RCC 7860 (cell line): ENCODE data around the gene GABRG3.
A peak's percentile ranks its signal among the peaks of the same experiment; 100 is the strongest.

Experiments used
- DNase-seq: peaks from one replicate; pipeline ENCODE4 v3.0.0-alpha.2; 2015; ENCODE audit warnings: low spot score
- FAIRE-seq: peaks from 2 replicates; lab custom pipeline; 2012; peaks lifted over from hg19 to GRCh38; lab: Jason Lieb, UNC

GABRG3 gene

DNA sequence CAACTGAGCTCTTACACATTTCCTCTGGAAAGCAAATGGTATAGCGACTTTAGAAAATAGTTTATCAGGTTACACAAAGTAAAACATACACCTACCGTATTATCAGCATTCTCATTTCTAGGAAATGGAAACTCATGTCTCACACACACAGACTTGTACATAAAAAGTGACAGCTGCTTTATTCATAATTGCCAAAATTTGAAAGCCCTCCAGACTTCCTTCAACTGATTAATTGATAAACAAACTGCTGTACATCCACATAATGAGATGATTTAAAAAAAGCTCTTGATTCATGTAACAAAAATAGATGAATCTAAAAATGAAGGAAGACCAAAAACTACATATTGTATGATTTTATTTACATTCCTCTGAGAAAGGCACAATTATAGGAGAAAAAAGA lies 425.5 kb downstream of the GABRG3 start:
- FAIRE-seq (no peak), DNase-seq (no peak)

DNA sequence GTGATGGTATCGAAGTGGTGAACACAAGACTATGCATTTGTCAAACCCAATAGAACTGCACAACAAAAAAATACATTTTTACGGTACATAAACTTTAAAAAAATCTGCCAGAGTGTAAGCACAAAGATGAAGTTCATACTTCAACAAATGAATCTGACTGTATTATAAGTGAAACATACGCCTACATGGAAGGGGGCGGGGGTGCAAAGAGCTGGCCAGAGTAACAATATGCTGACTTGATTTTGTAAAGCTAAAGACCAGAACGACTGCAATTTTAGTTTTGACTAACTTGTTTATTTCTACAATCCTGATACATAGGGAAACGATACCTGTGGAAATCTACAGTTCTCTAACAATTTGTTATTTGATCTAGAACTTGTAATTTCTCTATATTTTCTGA lies 426.0 kb downstream of the GABRG3 start:
- FAIRE-seq = no peak

DNA sequence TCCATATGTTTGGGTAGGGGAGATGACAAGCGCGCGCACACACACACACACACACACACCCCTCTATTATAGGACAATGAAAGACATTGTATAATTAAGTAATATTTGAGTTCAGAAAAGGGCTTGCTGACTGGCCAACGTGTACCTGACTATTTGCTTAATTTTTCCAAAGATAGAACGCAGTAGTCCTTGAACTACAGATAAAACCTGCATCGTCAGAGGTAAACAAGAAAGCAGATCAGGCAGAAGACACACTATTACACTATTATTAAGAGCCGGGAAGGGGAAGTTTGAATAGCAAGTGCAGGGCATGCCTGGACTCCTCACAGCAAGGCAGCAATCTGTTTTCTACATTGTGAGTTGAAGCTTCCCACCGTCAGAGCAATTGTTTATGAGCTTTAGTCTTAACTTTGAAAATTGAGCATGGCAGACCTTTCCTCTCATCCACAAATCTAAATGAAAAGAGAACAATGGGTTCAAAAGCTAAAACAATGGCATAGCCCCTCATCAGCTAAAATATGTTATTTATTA lies 427.7 kb downstream of the GABRG3 start:
- no peak for FAIRE-seq
- DNase-seq = no peak

More for the DNA sequence above, 426.0 kb downstream of the GABRG3 start:
- DNase-seq = no peak

DNA sequence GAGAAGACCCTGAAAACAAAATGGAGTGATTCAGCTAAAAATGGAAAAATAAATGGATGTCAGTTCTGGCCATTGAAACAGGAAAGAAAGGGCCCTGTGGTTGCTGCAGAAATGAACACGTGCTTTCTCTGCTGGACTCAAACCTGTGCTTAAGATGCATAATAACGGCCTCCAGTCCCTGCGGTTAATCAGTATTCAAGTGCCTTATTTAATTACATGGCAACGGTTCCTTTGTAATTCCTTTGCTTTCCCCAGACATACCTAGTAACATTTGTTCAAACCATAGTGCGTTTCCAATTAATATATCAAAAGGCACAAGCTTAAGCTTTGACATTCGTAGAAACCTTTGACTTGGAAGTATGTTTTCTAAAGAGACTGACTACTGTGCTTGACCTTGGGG lies 428.3 kb downstream of the GABRG3 start:
- FAIRE-seq (no peak), DNase-seq (no peak)

DNA sequence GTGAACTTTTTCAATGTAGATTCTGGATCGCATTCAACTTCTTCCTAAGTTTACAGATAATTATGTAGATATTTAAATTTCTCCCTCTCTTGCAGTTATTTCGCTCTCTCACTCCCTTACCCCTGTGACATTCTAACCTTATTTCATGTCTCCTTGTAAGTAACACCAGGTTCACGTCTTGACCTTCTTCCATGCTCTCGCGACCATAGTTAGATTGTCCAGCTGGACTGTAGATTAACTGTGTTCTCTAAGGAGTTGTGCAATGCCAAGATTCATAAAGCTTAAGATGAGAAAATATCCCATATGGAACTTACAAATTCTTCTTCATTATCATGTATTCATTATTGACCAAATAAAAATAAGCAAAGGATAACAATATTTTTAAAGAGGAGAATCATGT lies 430.5 kb downstream of the GABRG3 start:
- DNase-seq (no peak), FAIRE-seq (no peak)

DNA sequence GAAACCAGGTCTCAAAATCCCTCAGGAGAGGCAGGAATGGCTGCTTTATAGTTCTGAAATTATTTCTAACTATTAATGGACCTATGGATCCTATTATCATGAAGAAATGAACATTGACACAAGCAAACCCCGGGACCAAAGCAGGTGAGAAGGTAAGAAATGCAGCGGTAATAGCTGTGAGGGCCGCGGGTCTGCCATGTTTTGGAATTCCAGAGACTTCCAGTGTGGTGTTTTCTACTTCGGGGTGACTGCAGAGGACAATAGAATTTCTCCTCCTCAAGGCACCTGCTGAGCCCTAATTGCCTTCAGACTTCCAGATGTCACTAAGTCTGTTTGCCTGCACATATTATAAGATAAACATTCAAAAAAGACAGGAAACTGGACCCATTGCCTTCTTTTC lies 437.4 kb downstream of the GABRG3 start:
- no peak for FAIRE-seq
- DNase-seq = no peak

DNA sequence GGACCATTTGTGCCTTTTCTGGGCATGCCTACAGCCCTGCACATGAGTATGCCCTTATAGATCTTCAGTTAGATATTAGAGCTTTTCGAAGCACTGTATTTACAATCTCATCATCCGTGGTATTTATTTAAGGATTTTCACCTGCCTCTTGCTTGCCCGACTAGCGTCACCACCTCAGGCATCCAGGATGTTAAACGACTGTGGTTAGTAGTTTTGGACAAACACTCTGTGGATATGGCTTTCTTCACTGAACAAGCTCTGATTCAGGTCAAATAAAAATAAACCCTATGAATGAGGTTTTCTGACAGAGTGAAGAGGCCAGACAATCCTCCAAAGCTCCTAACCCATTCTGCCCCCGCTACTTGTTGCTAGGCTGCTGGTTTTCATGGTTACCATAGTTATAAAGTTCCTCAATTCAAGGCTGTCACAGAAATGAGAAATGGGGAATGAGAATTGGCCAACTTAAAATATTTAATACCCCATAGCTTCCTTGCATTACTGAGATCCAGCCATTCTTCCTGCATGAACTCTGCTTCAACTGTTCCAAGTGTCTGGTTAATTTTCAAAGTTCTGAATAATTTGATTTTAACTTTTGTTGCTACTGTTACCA lies 440.1 kb downstream of the GABRG3 start:
- no peak for FAIRE-seq
- DNase-seq = peak; percentile 67

DNA sequence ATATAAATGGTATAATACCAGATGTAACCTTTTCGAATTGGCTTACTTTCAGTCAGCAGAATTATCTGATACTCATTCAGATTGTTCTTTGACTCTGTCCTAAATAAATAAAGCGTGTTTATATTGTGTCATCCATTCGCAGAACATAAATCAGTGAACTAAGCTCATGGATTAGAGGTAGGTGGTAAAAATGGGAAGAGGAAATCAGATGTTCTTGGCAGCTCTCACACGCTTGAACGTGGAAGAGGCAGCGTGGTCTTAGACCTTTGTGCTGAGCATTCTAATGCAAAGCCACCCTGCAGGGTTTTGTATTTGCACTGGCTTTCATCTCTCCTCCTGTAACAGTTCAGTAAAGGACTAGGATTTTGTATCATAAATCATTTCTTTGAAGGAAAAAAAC lies 441.4 kb downstream of the GABRG3 start:
- no peak for FAIRE-seq
- DNase-seq = no peak

DNA sequence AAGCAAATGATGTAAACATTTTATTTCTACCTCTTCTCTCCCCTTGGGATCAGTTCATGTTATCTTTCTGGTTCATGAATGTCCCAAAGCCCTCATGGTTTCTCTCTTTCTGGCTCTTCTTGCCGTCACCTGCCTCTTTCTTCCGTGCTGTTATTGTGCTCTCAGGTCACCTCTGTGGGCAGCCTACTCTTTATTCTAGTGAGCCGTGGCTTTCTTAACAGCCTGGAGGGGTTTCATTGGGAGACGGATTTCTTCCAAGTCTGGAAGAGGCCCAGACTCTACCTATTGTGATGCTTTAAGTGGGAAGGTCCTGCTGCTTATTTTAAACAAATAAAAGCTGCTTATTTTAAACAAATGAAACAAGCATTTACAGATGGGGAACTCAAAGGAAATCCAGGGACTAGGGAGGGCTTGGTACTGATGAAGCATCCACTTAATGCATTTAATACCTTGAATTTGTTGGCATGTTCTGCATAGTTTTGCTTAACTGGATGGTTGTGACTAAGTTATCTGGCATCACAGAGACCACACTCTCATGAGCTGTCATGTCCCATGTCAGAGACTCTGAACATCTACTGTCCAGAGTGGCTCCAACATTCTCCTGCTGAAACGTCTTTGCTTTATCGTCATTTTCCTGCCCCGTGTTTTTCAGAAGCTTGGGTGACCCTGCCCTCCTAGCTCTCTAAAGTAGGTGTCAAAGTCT lies 443.3 kb downstream of the GABRG3 start:
- DNase-seq (peak; percentile 69), FAIRE-seq (no peak)

DNA sequence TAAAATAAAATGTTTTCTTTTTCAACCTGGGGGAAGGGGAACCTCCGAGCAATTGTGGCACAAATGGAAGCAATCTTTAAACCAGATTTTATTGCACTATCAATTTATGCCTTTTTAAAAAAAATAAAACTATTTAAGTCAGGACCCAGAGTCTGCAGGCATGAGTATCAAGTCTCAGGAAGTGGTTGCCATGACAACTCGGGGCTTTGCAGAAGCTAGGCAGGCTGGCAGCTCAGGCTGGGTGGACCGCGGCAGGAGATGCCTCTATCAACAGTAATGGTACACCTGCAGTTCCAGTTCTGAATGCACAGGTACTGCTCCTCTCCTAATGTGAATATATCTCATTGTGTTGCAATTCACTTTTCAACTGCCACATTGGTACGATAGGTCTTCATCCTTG lies 447.7 kb downstream of the GABRG3 start:
- FAIRE-seq = no peak
- no peak for DNase-seq

DNA sequence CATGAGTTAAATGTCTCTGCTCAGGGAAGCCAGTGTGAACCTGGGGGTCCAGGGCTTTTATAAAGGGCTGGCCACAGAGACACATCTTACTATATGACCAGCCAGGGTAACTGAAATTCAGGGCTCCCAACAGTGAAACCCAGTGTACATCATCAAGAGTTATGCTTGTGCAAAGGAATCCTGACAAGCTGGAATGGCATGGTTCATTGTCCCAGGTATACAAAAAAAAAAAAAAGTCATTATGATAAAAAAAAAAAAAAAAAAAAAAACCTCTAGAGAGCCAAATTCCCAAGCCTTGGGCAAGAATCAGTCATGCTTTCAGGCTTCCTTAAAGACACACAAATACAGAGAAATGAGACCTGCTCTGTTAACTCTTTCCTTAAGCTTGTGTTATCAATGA lies 452.0 kb downstream of the GABRG3 start:
- FAIRE-seq (no peak), DNase-seq (no peak)

DNA sequence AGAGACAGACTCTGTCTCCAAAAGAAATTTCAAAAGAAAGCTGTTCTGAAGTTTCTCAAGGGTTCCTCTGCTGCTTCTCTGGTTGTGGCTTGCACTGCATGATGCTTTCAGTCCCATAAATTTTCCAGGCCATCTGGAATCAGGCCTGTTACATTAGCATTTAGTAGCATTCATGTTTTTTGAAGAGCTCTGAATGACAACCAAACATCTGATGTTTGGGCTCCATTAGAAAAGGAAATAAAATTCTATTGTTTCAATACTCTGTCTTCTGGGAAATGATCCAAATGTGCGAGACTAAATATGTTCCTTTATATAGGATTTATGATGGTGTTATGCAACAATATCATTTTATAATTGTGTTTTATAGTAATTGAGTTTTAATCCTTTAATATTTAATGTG lies 455.8 kb downstream of the GABRG3 start:
- FAIRE-seq = no peak
- DNase-seq = no peak

DNA sequence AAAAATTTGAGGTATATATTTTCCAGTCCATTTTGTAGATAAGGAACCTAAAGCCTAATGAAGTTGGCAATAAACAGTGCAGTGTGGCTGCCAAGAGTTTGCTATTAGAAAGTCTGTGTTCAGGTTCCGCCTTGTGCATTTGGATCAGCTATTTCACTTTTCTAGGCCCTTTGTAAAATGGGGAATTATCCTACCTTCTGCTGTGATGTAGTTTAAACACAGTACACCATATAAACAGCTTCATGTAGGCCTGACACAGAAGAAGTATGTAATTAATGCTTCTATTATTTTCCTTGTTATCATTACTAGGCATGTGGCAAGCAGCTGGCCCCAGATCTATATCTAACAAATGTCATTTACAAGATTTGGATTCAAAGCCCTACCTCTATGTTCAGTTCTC lies 456.3 kb downstream of the GABRG3 start:
- DNase-seq (no peak), FAIRE-seq (no peak)

DNA sequence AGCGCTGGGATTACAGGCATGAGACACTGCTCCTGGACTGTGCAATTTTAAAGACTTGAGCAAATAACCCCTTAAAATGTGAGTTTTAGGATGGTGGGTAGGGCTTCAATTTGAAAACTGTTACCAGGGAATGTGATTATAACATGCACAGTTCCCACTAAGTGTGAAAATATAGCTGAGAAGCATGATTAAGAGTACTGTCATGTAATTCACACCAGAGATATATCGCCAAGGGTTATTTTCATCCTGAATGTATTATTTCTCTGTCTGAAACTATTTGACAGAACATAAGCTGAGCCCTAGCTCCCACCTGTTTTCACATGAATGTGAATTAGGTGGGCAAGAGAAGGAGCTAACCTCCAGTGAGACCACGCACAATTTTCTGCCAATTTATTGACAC lies 457.2 kb downstream of the GABRG3 start:
- FAIRE-seq = no peak
- no peak for DNase-seq

DNA sequence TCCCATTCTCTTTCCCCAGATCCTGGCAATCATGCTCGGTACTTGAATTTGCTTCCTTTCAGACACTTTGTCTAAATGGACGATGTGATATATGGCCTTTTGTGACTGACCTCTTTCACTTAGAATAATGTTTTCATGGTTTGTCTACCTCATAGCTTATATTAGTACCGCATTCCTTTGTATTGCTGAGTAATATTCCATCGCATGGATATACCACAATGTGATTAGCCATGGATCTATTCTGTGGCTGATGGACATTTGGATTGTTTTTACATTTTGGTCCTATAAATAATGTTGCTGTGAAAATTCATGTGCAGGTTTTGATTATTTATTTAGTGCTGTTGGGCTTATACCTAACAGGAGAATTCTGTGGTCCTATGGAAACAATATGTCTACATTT lies 458.6 kb downstream of the GABRG3 start:
- DNase-seq (no peak), FAIRE-seq (no peak)

DNA sequence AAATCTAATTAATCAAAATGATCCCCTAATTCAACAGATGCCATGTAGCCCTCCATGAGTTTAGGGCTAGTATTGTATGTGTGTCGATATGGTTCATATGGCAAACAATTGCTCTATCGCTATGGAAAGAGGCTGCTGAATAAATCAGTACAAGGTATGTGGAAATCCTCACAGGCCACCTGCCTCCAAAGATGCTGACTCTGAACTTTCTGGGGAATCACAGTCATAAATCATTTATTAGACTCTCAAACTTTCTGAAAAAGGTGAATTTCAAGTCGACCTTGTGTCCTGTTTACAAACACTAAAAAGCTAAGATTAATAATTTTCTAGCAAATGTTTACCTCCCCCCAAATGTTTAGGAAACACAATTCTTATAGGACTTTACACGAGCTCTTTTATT lies 462.6 kb downstream of the GABRG3 start:
- FAIRE-seq = no peak

DNA sequence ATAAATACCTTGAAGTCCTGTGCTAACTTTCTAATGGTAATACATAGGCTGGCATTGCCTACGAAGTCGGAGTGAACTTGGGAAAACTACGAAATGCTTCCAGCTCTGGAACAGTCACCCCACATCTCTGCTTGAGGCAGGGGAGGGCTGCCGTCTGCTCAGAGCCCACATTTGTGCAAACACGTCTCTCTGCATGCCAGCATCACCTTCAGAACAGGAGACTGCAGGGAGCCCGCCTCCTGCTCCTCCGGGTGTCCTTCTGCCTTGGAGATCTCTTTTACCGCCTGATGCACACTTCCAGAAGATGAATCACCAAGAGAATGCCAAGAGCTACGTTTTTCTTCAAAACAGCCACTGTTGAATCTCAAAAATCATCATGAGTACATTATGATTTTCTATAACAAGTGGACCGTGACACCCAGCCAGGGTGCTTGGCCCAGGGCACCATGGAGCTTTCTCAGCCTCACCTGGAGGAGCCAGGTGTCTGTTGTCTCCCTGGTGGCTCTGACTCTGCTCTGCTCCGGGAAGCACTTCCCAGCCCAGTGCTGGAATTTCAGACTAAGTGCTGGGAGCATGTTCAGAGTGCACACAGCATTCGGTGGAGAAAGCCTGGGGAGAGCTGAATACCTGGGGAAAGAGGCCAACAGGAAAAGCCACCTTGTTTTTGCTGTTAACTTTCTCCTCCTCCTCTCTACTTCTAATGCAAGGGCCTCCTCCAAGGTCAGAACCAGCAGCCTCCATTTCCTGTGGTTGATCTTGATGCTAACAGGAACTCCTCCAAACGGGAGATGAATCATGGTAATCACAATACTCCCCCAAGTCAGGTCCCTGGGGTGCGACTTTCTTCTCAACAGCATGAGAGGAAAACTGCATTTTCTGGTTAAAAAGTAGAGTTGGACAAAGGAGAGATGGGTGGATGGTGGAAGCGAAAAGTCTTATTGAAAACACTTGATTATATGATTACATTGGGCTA lies 467.7 kb downstream of the GABRG3 start:
- FAIRE-seq = no peak
- peak; percentile 25 for DNase-seq

More for the DNA sequence above, 462.6 kb downstream of the GABRG3 start:
- no peak for DNase-seq

DNA sequence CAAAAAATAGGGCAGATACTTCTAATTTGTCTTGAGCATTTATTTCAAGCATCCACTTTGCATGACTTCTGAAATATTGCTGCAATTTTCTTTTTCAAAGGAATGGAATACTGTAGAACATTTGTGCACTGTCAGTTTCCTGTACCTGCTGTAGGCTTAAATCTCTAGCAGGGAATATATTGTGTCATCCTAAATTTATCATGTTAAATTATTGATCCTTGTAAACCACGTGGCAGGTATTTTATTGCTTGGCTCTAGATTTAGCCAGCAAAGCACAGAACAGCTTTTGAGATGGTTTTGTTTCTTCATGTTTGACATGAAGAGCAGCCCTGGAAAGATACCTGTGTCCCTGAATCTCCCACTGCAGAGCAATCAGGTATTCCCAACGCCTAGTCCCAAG lies 470.1 kb downstream of the GABRG3 start:
- DNase-seq (no peak), FAIRE-seq (no peak)

DNA sequence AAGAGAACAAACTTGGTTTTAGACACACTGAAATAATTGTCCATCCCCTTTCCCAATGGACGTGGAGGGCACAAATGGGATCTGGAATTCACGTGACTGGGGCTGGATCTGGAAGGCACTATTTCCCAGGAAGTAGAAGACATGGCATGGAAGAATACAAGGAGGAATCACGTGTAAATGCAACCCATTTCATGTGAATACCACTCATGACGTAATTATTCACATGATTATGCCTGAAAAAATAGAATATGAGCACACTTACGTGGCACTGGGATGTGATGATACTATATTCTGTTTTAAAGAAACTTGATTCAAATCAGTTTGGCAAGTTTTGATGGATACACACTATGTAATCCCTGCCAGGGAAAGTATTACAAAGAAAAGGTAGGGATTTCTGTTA lies 477.3 kb downstream of the GABRG3 start:
- DNase-seq = no peak
- no peak for FAIRE-seq

DNA sequence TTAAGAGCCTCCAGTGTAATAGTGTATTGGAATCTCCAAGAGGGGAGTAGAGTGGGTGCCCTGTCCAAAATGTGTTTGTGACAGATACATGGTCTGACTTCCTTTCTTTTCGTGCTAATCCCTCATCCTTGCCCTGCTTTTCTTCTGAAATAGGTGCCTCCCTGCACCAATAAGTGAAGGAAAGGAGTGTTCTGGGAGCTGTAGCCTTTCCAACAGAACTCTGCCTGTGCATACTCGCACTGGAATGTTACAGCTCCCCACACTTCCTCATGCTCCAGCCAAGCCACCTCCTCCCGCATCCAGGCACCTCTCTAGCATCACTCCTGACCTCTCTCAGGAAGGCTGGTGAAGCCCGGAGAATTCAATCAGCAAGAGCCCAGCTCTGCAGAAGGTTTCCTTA lies 478.0 kb downstream of the GABRG3 start:
- no peak for FAIRE-seq
- DNase-seq = no peak

DNA sequence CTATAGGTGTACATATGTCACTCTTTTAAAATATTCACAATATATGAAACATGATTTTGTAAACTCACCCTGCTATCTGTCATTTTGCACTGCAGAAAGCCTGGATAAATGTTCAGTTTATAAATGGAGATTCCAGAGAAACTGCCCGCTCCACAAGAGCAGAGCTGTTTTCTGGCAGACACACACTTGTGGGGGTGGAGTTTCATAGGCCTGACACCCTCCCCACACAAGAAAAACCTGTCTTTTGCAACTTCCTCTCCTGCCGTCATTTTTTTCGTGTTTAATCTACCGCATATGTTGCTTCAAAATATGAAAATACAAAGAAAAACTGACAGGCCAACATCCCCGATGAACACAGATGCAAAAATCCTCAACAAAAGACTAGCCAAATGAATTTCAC lies 479.0 kb downstream of the GABRG3 start:
- no peak for FAIRE-seq

More for the DNA sequence above, 479.0 kb downstream of the GABRG3 start:
- DNase-seq = no peak
